AG09319 (cell line): Measurements from ENCODE around the gene SAMD3.

Experiments
- DNase-seq: peaks from one replicate; pipeline ENCODE4 v3.0.0-alpha.2; 2010; ENCODE audit warnings: low read depth; ENCODE audit errors: extremely low read depth
- CTCF ChIP-seq: IDR thresholded peaks from 2 replicates; pipeline ENCODE4 v1.5.1; 2011; ENCODE audit warnings: low read depth, mild to moderate bottlenecking, inconsistent platforms, low read length, moderate library complexity

Gene SAMD3

GRCh38 chr6:130134582-130134981 is 88.2 kb downstream of the SAMD3 start:
- no peak; the same call in 1 of the 2 replicates for TF ChIP-seq CTCF
- DNase-seq, result no peak

- no peak for DNase-seq
- TF ChIP-seq CTCF, result no peak
These were observed 90.5 kb downstream of the SAMD3 start for GRCh38 chr6:130132286-130132701.

- TF ChIP-seq CTCF, result no peak
- DNase-seq, result no peak
These were observed 92.9 kb downstream of the SAMD3 start for GRCh38 chr6:130129762-130130246.

GRCh38 chr6:130128326-130128725 is 94.4 kb downstream of the SAMD3 start:
- DNase-seq, result no peak

GRCh38 chr6:130127195-130127594 is 95.6 kb downstream of the SAMD3 start:
- no peak for TF ChIP-seq CTCF
- no peak for DNase-seq

More at GRCh38 chr6:130128326-130128725, 94.4 kb downstream of the SAMD3 start:
- TF ChIP-seq CTCF, result no peak

- no peak for DNase-seq
- no peak for TF ChIP-seq CTCF
These were observed 100.5 kb downstream of the SAMD3 start for GRCh38 chr6:130122243-130122642.

GRCh38 chr6:130120731-130121130 is 102.0 kb downstream of the SAMD3 start:
- no peak for DNase-seq
- no peak for TF ChIP-seq CTCF
